ENCODE data around the gene SYNDIG1. TPM values are rescaled to one million over a fixed set of nuclear protein-coding genes. Genes with fewer than 3 reads are reported as not detected.

SYNDIG1 gene
- total RNA-seq, 4 donors from 2014 or later: 0.20 to 1.3 (median 0.66) TPM; not detected in 1

GRCh38 chr20:24683676-24684075, 214.2 kb downstream of the SYNDIG1 start:
- no peaks in the 10 kb centered on the region for H3K27me3 ChIP-seq
- intact Hi-C loops (cut with DNase I; ENCODE audit: low total_unique reads): no loop called here
- ATAC-seq (no peak), DNase-seq (no peak)
- TF ChIP-seq, protein P1, sequence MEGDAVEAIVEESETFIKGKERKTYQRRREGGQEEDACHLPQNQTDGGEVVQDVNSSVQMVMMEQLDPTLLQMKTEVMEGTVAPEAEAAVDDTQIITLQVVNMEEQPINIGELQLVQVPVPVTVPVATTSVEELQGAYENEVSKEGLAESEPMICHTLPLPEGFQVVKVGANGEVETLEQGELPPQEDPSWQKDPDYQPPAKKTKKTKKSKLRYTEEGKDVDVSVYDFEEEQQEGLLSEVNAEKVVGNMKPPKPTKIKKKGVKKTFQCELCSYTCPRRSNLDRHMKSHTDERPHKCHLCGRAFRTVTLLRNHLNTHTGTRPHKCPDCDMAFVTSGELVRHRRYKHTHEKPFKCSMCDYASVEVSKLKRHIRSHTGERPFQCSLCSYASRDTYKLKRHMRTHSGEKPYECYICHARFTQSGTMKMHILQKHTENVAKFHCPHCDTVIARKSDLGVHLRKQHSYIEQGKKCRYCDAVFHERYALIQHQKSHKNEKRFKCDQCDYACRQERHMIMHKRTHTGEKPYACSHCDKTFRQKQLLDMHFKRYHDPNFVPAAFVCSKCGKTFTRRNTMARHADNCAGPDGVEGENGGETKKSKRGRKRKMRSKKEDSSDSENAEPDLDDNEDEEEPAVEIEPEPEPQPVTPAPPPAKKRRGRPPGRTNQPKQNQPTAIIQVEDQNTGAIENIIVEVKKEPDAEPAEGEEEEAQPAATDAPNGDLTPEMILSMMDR (IDR thresholded peaks at IDR 0.05 in 4 of 5, conservative IDR thresholded peaks at IDR 0.05 in 1 of 5): no peak
- no peak for TF ChIP-seq POLR2A (IDR thresholded peaks at IDR 0.05)
- in situ Hi-C loops (cut with MboI; ENCODE audit: low sequenced_read_pairs in 4 of 4): no loop called here
- no peaks in the 10 kb centered on the region for H3K4me1 ChIP-seq
- H3K4me3 ChIP-seq: no peak overlapping the region
- no peaks in the 10 kb centered on the region for H3K9me3 ChIP-seq
- H3K27ac ChIP-seq: no peak overlapping the region
- H3K36me3 ChIP-seq: no peaks in the 10 kb centered on the region

GRCh38 chr20:24684421-24684871, 215.0 kb downstream of the SYNDIG1 start:
- TF ChIP-seq POLR2A (IDR thresholded peaks at IDR 0.05): no peak
- TF ChIP-seq, protein P1 (IDR thresholded peaks at IDR 0.05 in 4 of 5, conservative IDR thresholded peaks at IDR 0.05 in 1 of 5): no peak
- Histone ChIP-seq H3K9me3 (no peaks in the 10 kb centered on the region), H3K4me1 (no peaks in the 10 kb centered on the region), H3K27me3 (no peaks in the 10 kb centered on the region), H3K36me3 (no peaks in the 10 kb centered on the region), H3K4me3 (no peak overlapping the region), H3K27ac (no peak overlapping the region)
- no peak for DNase-seq
- no peak for ATAC-seq
- intact Hi-C loops (cut with DNase I; ENCODE audit: low total_unique reads) (no loop called here), in situ Hi-C loops (cut with MboI; ENCODE audit: low sequenced_read_pairs in 4 of 4) (no loop called here)

DNA sequence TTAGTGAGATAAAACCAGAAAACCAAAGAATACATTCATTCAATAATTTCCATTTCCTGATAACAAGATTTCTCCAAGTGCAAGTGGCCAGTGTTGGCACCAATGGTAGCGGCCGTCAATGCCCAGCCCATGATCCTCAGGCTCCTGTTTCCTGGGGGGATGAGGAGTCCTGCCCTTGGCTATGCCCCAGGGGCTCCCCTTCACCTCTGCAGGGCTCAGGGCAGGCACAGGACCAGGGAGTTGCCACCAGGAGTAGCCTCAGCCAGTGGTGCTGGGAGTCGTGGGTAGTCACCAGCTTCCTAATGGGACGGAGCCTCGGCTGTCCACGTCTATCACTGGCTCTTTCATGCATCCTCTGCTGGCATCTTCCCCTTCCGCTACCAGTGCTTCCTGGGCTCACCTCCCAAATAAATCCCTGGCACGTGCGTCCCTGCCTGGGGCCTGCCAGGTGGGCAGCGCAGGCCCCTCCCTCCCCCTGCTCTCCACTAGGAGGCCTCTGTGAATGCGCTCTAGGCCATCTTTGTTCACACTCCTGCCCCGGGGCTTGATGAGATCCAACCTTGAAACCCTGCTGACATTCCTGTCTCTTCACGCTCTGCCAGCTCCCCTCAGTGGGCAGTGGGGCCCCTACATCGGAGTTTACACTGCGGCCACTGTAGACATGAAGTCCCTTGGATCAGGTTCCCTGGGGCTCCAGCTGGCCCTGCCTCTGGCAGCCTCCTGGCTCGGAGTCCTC, 215.7 kb downstream of the SYNDIG1 start:
- H3K9me3 ChIP-seq: no peaks in the 10 kb centered on the region
- no peak for DNase-seq
- H3K27me3 ChIP-seq: no peaks in the 10 kb centered on the region
- no peaks in the 10 kb centered on the region for H3K36me3 ChIP-seq
- intact Hi-C loops (cut with DNase I; ENCODE audit: low total_unique reads) (no loop called here), in situ Hi-C loops (cut with MboI; ENCODE audit: low sequenced_read_pairs in 4 of 4) (no loop called here)
- ATAC-seq: no peak
- no peak for TF ChIP-seq POLR2A (IDR thresholded peaks at IDR 0.05)
- TF ChIP-seq, protein P1 (IDR thresholded peaks at IDR 0.05 in 4 of 5, conservative IDR thresholded peaks at IDR 0.05 in 1 of 5): no peak
- H3K27ac ChIP-seq: no peak overlapping the region
- H3K4me1 ChIP-seq: no peaks in the 10 kb centered on the region
- no peak overlapping the region for H3K4me3 ChIP-seq

DNA sequence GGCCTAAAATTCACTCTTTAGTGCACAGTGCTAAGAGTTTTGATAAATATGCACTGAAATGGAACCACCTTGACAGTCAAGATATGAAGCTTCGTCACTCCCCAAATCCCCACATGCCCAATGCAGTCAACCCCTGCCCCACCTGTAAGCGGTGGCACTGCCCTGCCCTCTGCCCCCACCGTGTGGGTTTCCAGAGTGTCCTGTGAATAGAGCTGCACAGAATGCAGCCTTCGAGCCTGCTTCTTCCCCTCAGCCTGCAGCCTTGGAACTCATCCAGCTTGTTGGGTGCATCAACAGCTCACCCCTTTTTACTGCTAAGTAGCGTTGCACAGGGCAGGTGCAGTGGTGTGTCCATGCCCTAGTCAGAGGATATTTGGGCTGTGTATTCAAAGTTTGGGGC, 216.3 kb downstream of the SYNDIG1 start:
- TF ChIP-seq, protein P1 (IDR thresholded peaks at IDR 0.05 in 4 of 5, conservative IDR thresholded peaks at IDR 0.05 in 1 of 5): no peak
- no peak for TF ChIP-seq POLR2A (IDR thresholded peaks at IDR 0.05)
- H3K4me1 ChIP-seq: no peaks in the 10 kb centered on the region
- H3K9me3 ChIP-seq: no peaks in the 10 kb centered on the region
- ATAC-seq (no peak), DNase-seq (no peak)
- H3K27ac ChIP-seq: no peak overlapping the region
- in situ Hi-C loops (cut with MboI; ENCODE audit: low sequenced_read_pairs in 4 of 4) (no loop called here), intact Hi-C loops (cut with DNase I; ENCODE audit: low total_unique reads) (no loop called here)
- no peak overlapping the region for H3K4me3 ChIP-seq
- no peaks in the 10 kb centered on the region for H3K27me3 ChIP-seq
- H3K36me3 ChIP-seq: no peaks in the 10 kb centered on the region

All from gastrocnemius medialis (tissue), 4 donors.